GM12878 (cell line): Measurements from ENCODE around the gene RPS6KC1. TPM values are rescaled to one million over a fixed set of nuclear protein-coding genes. Genes with fewer than 3 reads are reported as not detected.
"Not testable (repeated sequence)": the region's sequence is repeated elsewhere in the genome, so short reads cannot be mapped to it uniquely, and the experiment has no call there.

Source experiments
- ATAC-seq: fragments of 200-7000 bp; cut with Tn5 transposase; 3 replicates; pipeline ENCODE4 v1.9.1; 2020; ENCODE audit warnings: mild to moderate bottlenecking, moderate library complexity
- BruUV-seq: library from RNA; stranded (reverse); fragments of 400-500 nt; replicated peaks from 2 replicates; lab custom pipeline; 2021; lab: Mats Ljungman, UMichigan
- CTCF ChIA-PET: fragments of 300-600 bp; sonication (Branson Sonifier 250); formaldehyde crosslinking; extraction: SDS; loops from one replicate; lab custom pipeline; 2021; ENCODE audit warnings: inconsistent platforms; lab: Yijun Ruan, JAX
- POLR2A ChIA-PET: fragments of 350-600 bp; formaldehyde crosslinking; extraction: SDS; loops from one replicate; lab custom pipeline; 2021; ENCODE audit warnings: inconsistent platforms; lab: Charles Lee
- RAD21 ChIA-PET: fragments of 300-600 bp; sonication (Branson Sonifier 250); formaldehyde crosslinking; loops from one replicate; lab custom pipeline; 2023; ENCODE audit warnings: antibody characterized with exemption; ENCODE audit not compliant: unreplicated experiment; lab: Charles Lee
- SMC1A ChIA-PET: fragments of 300-600 bp; sonication (Branson Sonifier 250); formaldehyde crosslinking; loops from one replicate; lab custom pipeline; 2023; ENCODE audit not compliant: unreplicated experiment, uncharacterized antibody; lab: Charles Lee
- DNase-seq: peaks from one replicate; pipeline ENCODE4 v3.0.0-alpha.2; 2011; ENCODE audit warnings: low read depth, low spot score
- FAIRE-seq: peaks from 3 replicates; lab custom pipeline; 2011; peaks lifted over from hg19 to GRCh38; lab: Jason Lieb, UNC
- H2AFZ ChIP-seq: 2 replicates; pipeline ENCODE4 v1.6.0; 2011; ENCODE audit warnings: low read depth, low read length, control low read depth; ENCODE audit not compliant: control insufficient read depth
- H3K27ac ChIP-seq: 2 replicates; pipeline ENCODE4 v1.5.1; 2011; ENCODE audit warnings: control low read depth; ENCODE audit not compliant: control insufficient read depth, insufficient read depth
- H3K27me3 ChIP-seq, 2 experiments: replicated peaks in 1 of 2; 2 replicates each; pipeline versions ENCODE4 v1.6.0 to v1.6.1; 2011; ENCODE audit warnings: low read length in 1 of 2; ENCODE audit not compliant: control insufficient read depth in 2 of 2, insufficient read depth in 2 of 2
- H3K36me3 ChIP-seq, 2 experiments: 2 replicates each; pipeline ENCODE4 v1.5.1; 2011; ENCODE audit warnings: low read length in 1 of 2; ENCODE audit not compliant: control insufficient read depth in 2 of 2, insufficient read depth in 2 of 2
- H3K4me1 ChIP-seq: 2 replicates; pipeline ENCODE4 v1.6.1; 2011; ENCODE audit warnings: mild to moderate bottlenecking, low read length, moderate library complexity, mixed read lengths; ENCODE audit not compliant: control insufficient read depth, insufficient read depth
- H3K4me2 ChIP-seq: 2 replicates; pipeline ENCODE4 v1.6.0; 2011; ENCODE audit warnings: control low read depth; ENCODE audit not compliant: control insufficient read depth, insufficient read depth
- H3K4me3 ChIP-seq: fragments of 200-600 bp; sonication (generic); 2 replicates; pipeline ENCODE4 v1.5.1; 2016
- H3K79me2 ChIP-seq: 2 replicates; pipeline ENCODE4 v1.6.0; 2011; ENCODE audit warnings: low read length; ENCODE audit not compliant: control insufficient read depth, insufficient read depth
- H3K9ac ChIP-seq: 2 replicates; pipeline ENCODE4 v1.8.0; 2011; ENCODE audit warnings: low read length, control low read depth, mixed read lengths; ENCODE audit not compliant: control insufficient read depth, insufficient read depth
- H3K9me3 ChIP-seq: replicated peaks from 3 replicates; pipeline ENCODE4 v1.5.1; 2011; ENCODE audit warnings: mild to moderate bottlenecking, low read length; ENCODE audit not compliant: control insufficient read depth, insufficient read depth
- H4K20me1 ChIP-seq: 2 replicates; pipeline ENCODE4 v1.6.0; 2011; ENCODE audit not compliant: control insufficient read depth, insufficient read depth
- E4F1 ChIP-seq: fragments of 450-650 bp; IDR thresholded peaks from 2 replicates; pipeline ENCODE4 v1.6.1; 2018; ENCODE audit warnings: borderline replicate concordance, mild to moderate bottlenecking; ENCODE audit not compliant: partially characterized antibody
- NR2F1 ChIP-seq: fragments of 450-650 bp; conservative IDR thresholded peaks from 2 replicates; pipeline ENCODE4 v1.6.1; 2017; ENCODE audit warnings: mild to moderate bottlenecking
- POLR2AphosphoS5 ChIP-seq: IDR thresholded peaks from 2 replicates; pipeline ENCODE4 v1.6.1; 2011; ENCODE audit warnings: mild to moderate bottlenecking, low read length, inconsistent platforms
- WGBS: methylation state at CpG from one replicate; pipeline ENCODE4 v1.1.6; 2016; ENCODE audit warnings: low lambda C conversion rate; ENCODE audit not compliant: insufficient replicate concordance, insufficient coverage; ENCODE audit errors: missing lambda C conversion rate; 5-methylcytosine and 5-hydroxymethylcytosine counted together
- in situ Hi-C: fragments of 300-500 bp; cut with MboI; formaldehyde crosslinking; loops from 9 replicates; pipeline ENCODE4 v1.14.3; 2018; ENCODE audit warnings: mixed read lengths
- intact Hi-C: fragments of 100-400 bp; cut with micrococcal nuclease; formaldehyde crosslinking; loops from one replicate; pipeline ENCODE4 v1.14.2; 2022; ENCODE audit not compliant: unreplicated experiment
- polyA plus RNA-seq, 11 experiments: library from polyadenylated mRNA; depleted of rRNA in 4 of 11; unstranded in 6 of 11; stranded (reverse) in 5 of 11; fragments of >200 nt; fragmentation: Nextera tagmentation in 4 of 11; fragmentation: Illumina TruSeq in 1 of 11; extraction: Ambion mirVana in 4 of 11; extraction: Trizol in 1 of 11; gene quantifications; 1 replicate in 1 of 11; 2 replicates in 10 of 11; pipeline versions ENCODE4 v1.2.1 to v1.2.3, GENCODE V29; 2011 to 2016; ENCODE audit warnings: inconsistent platforms in 2 of 11, missing spikeins in 2 of 11, low read depth in 1 of 11
- total RNA-seq, 4 experiments: library from RNA; depleted of rRNA in 3 of 4; stranded (reverse); fragments of >200 nt in 3 of 4; fragmentation: Illumina TruSeq in 1 of 4; extraction: Trizol in 1 of 4; gene quantifications; 2 replicates each; pipeline versions ENCODE4 v1.2.1 to v1.2.3, GENCODE V29; 2013 to 2021
- TF ChIP-seq, protein P1 (sequence below): fragments of 450-650 bp; IDR thresholded peaks from 2 replicates; pipeline ENCODE4 v1.6.1; 2017; ENCODE audit warnings: mild to moderate bottlenecking, moderate library complexity

RPS6KC1 gene
- total and polyA plus RNA-seq, 10 of the 15 experiments (the other 5 are each of a cell fraction or from before 2014, with no cell fraction given): 2.9 to 17.3 (median 12.2) TPM

DNA sequence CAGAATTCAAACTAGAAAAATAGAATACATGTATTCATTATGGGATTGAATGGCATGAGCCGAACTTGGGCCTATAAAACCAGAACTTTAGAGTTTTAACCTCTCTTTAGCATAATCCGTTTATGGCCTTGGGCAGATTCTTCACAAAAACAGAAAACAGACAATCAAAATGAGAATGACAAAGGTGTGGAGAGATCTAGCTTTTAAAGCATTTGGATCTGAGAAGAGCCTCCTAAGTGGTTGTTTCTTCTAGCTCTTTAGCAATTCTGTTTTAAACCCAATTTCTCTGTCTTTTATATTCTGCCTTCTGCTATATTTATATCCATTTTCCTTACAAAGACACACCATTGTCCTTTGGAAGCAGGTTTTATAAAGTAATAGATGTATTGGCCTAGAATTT, 160.2 kb downstream of the RPS6KC1 start (continued):
- TF ChIP-seq, protein P1, sequence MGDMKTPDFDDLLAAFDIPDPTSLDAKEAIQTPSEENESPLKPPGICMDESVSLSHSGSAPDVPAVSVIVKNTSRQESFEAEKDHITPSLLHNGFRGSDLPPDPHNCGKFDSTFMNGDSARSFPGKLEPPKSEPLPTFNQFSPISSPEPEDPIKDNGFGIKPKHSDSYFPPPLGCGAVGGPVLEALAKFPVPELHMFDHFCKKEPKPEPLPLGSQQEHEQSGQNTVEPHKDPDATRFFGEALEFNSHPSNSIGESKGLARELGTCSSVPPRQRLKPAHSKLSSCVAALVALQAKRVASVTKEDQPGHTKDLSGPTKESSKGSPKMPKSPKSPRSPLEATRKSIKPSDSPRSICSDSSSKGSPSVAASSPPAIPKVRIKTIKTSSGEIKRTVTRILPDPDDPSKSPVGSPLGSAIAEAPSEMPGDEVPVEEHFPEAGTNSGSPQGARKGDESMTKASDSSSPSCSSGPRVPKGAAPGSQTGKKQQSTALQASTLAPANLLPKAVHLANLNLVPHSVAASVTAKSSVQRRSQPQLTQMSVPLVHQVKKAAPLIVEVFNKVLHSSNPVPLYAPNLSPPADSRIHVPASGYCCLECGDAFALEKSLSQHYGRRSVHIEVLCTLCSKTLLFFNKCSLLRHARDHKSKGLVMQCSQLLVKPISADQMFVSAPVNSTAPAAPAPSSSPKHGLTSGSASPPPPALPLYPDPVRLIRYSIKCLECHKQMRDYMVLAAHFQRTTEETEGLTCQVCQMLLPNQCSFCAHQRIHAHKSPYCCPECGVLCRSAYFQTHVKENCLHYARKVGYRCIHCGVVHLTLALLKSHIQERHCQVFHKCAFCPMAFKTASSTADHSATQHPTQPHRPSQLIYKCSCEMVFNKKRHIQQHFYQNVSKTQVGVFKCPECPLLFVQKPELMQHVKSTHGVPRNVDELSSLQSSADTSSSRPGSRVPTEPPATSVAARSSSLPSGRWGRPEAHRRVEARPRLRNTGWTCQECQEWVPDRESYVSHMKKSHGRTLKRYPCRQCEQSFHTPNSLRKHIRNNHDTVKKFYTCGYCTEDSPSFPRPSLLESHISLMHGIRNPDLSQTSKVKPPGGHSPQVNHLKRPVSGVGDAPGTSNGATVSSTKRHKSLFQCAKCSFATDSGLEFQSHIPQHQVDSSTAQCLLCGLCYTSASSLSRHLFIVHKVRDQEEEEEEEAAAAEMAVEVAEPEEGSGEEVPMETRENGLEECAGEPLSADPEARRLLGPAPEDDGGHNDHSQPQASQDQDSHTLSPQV: no peak
- no peak for TF ChIP-seq E4F1
- TF ChIP-seq NR2F1: no peak
- TF ChIP-seq POLR2AphosphoS5: no peak

DNA sequence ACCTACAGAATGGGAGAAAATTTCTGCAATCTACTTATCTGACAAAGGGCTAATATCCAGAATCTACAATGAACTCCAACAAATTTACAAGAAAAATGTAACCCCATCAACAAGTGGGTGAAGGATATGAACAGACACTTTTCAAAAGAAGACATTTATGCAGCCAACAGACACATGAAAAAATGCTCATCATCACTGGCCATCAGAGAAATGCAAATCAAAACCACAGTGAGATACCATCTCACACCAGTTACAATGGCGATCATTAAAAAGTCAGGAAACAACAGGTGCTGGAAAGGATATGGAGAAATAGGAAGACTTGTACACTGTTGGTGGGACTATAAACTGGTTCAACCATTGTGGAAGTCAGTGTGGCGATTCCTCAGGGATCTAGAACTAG, 168.0 kb downstream of the RPS6KC1 start:
- H3K9ac ChIP-seq, H3K4me3 ChIP-seq, intact Hi-C loops, RAD21 ChIA-PET, BruUV-seq, FAIRE-seq, H3K27ac ChIP-seq, H2AFZ ChIP-seq, H3K4me2 ChIP-seq, SMC1A ChIA-PET, H4K20me1 ChIP-seq, ATAC-seq, H3K36me3 ChIP-seq, H3K4me1 ChIP-seq, in situ Hi-C loops, CTCF ChIA-PET, H3K9me3 ChIP-seq, H3K27me3 ChIP-seq, POLR2A ChIA-PET, H3K79me2 ChIP-seq, DNase-seq: not testable (repeated sequence)
- WGBS: 95% methylated on average over 2 of the region's 2 CpGs
